Measurements from ENCODE around the gene PHACTR3. TPM values are rescaled to one million over a fixed set of nuclear protein-coding genes. Genes with fewer than 3 reads are reported as not detected.

Gene PHACTR3
- total RNA-seq, 1 experiment from 2014 or later = not detected

DNA sequence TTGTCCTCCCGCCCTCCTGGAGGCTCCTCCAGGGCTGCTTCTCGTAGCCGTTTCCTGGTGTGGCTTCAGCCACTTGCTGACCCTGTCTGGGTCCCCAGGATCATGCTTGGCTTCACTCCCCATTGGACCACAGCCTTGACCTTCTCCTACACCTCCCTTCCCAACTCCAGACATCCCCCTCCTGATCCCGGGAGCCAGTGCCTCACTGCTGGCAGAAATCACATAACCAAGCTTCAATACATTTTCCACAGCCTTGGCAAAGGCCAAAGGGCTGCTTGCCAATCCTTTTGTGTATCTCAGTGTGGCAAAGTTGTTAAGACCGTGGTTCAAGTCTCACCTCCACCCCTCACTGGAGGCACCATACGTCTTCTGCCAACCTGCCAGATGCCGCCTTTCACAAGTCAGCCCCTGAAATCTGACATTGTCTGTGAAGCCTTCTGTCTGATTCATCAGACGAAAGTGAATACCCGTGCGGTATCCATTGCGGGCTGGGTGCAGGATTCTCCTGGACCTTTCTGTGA, 60.1 kb downstream of the PHACTR3 start (continued):
- TF ChIP-seq, protein P1, sequence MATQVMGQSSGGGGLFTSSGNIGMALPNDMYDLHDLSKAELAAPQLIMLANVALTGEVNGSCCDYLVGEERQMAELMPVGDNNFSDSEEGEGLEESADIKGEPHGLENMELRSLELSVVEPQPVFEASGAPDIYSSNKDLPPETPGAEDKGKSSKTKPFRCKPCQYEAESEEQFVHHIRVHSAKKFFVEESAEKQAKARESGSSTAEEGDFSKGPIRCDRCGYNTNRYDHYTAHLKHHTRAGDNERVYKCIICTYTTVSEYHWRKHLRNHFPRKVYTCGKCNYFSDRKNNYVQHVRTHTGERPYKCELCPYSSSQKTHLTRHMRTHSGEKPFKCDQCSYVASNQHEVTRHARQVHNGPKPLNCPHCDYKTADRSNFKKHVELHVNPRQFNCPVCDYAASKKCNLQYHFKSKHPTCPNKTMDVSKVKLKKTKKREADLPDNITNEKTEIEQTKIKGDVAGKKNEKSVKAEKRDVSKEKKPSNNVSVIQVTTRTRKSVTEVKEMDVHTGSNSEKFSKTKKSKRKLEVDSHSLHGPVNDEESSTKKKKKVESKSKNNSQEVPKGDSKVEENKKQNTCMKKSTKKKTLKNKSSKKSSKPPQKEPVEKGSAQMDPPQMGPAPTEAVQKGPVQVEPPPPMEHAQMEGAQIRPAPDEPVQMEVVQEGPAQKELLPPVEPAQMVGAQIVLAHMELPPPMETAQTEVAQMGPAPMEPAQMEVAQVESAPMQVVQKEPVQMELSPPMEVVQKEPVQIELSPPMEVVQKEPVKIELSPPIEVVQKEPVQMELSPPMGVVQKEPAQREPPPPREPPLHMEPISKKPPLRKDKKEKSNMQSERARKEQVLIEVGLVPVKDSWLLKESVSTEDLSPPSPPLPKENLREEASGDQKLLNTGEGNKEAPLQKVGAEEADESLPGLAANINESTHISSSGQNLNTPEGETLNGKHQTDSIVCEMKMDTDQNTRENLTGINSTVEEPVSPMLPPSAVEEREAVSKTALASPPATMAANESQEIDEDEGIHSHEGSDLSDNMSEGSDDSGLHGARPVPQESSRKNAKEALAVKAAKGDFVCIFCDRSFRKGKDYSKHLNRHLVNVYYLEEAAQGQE (IDR thresholded peaks at IDR 0.05; ENCODE audit: low read depth) = no peak

DNA sequence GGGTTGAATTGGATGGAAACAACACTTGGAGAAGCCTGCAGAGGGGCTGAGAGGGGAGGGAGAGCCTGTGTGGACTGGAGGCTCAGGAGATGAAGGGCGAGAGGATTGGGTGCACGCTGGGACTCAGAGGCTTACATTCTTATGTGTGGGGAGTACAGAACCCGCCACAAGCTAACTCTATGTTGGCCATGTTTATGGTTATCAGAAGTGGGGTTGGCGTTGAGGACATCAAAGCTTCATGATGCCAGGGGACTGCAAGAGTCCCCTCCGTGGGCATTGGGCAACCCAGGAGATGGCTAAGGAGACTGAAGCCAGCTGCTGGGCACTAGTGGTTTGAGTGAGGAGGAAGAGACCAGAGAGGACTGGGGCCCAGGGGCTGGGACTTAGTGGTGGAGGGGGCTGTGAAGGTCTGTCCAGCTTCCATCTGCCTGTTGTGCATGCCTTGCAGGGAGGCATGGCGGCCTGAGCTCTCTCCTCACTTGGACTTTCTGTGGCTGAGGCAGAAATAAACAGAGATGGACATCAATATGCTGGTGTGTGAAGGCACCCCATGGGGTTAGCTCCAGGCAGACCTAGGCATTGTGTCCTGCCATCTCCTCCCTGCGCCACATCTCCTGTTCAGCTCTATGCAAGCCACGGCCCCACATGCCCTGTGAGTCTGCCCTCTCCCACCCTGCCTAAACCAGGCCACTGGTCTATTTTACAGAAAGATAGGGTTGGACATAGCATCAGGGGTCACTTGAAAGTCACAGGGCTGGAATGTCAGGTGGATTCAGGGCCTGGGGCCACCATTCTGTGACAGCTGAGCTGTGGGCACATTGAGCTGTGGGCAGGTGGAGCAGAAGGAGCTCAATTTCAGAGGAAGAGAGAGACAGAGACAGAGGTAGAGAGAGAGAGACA, 61.6 kb downstream of the PHACTR3 start:
- ATAC-seq (no peak), DNase-seq (ENCODE audit: low read depth, low spot score) (no peak)
- CTCF ChIA-PET = no interaction called here
- TF ChIP-seq TCF7L2 (IDR thresholded peaks at IDR 0.05; ENCODE audit: borderline replicate concordance, extremely low read depth, insufficient read depth, insufficient read length) (no peak), YY1 (IDR thresholded peaks at IDR 0.05; ENCODE audit: extremely low read depth, insufficient replicate concordance, low read depth, low read length) (no peak), EGR1 (IDR thresholded peaks at IDR 0.05; ENCODE audit: low read depth) (no peak), ZNF274 (IDR thresholded peaks at IDR 0.05; ENCODE audit: low read depth, low read length) (no peak), SP1 (IDR thresholded peaks at IDR 0.05; ENCODE audit: low read depth) (no peak), SRF (IDR thresholded peaks at IDR 0.05; ENCODE audit: low read depth) (no peak), FOSL1 (IDR thresholded peaks at IDR 0.05; ENCODE audit: low read depth) (no peak), EZH2 (IDR thresholded peaks at IDR 0.05) (no peak), EZH2phosphoT487 (IDR thresholded peaks at IDR 0.05; ENCODE audit: borderline replicate concordance) (no peak), ELF1 (IDR thresholded peaks at IDR 0.05; ENCODE audit: borderline replicate concordance, low read depth) (no peak), JUND (IDR thresholded peaks at IDR 0.05) (no peak), RAD21 (IDR thresholded peaks at IDR 0.05; ENCODE audit: low read depth) (no peak), CEBPB (IDR thresholded peaks at IDR 0.05; ENCODE audit: low read depth) (no peak)
- TF ChIP-seq, protein P1 (IDR thresholded peaks at IDR 0.05; ENCODE audit: low read depth) = no peak
- TF ChIP-seq, protein P2, sequence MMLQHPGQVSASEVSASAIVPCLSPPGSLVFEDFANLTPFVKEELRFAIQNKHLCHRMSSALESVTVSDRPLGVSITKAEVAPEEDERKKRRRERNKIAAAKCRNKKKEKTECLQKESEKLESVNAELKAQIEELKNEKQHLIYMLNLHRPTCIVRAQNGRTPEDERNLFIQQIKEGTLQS (IDR thresholded peaks at IDR 0.05) = no peak

More for the DNA sequence above, 61.6 kb downstream of the PHACTR3 start:
- Histone ChIP-seq H3K9me3 (ENCODE audit: control insufficient read depth in 1 of 2, insufficient read depth in 1 of 2, low read depth in 1 of 2, low read length in 2 of 2) (no peaks in the 10 kb centered on the region), H3K27ac (ENCODE audit: low read depth, low read length) (no peak overlapping the region), H2AFZ (ENCODE audit: low read depth, low read length, poor library complexity, severe bottlenecking) (no peak overlapping the region), H3K4me1 (ENCODE audit: control insufficient read depth in 1 of 2, insufficient read depth in 2 of 2, low read length in 2 of 2) (no peaks in the 10 kb centered on the region), H3K4me3 (replicated peaks in 1 of 2; ENCODE audit: low read depth in 1 of 2, low read length in 2 of 2) (no peak overlapping the region), H3K9me2 (ENCODE audit: insufficient read depth) (no peaks in the 10 kb centered on the region), H3K9ac (ENCODE audit: low read length) (no peak overlapping the region), H3K79me2 (ENCODE audit: insufficient read depth, low read length) (no peaks in the 10 kb centered on the region), H3K36me3 (ENCODE audit: control insufficient read depth in 1 of 2, insufficient read depth in 2 of 2, low read length in 2 of 2) (no peaks in the 10 kb centered on the region), H4K20me1 (ENCODE audit: insufficient read depth) (no peaks in the 10 kb centered on the region), H3K4me2 (ENCODE audit: low read length) (no peak overlapping the region), H3K27me3 (ENCODE audit: insufficient read depth, low read length) (peaks cover 39% of the 10 kb centered on the region)
- RAD21 ChIA-PET (ENCODE audit: low non-redundant PET in 1 of 2, low total read pairs in 2 of 2, uncharacterized antibody in 2 of 2, unreplicated experiment in 2 of 2) = no interaction called here
- intact Hi-C loops (cut with micrococcal nuclease) = no loop called here
- POLR2A ChIA-PET = no interaction called here
- BruUV-seq (replicated peaks) = no TSS peak

All from HCT116 (cell line).